Activated CD4-positive, alpha-beta T cell treated with anti-CD3 and anti-CD28 coated beads, Interleukin-2, Interleukin-4, amounts not matched to agents 100 ng/mL and 50 ng/mL, durations not matched to agents 16 hours and 8 hours (primary cell): ENCODE measurements around the gene GHR.
A peak's percentile ranks its signal among the peaks of the same experiment; 100 is the strongest.
"Not testable (repeated sequence)": the region's sequence is repeated elsewhere in the genome, so short reads cannot be mapped to it uniquely, and the experiment has no call there.

Experiments used
- DNase-seq: peaks from one replicate; pipeline ENCODE4 v3.0.0-alpha.2; 2020; ENCODE audit warnings: low spot score

GHR gene

GRCh38 chr5:42569953-42570548 lies 146.8 kb downstream of the GHR start:
- DNase-seq: no peak

- no peak for DNase-seq
These were observed 148.0 kb downstream of the GHR start for GRCh38 chr5:42570966-42571960.

- DNase-seq: no peak
These were observed 149.1 kb downstream of the GHR start for GRCh38 chr5:42572313-42572712.

GRCh38 chr5:42573386-42573785 lies 150.1 kb downstream of the GHR start:
- no peak for DNase-seq

- not testable (repeated sequence) for DNase-seq
These were observed 152.7 kb downstream of the GHR start for GRCh38 chr5:42575914-42576313.

GRCh38 chr5:42578901-42579300 lies 155.7 kb downstream of the GHR start:
- not testable (repeated sequence) for DNase-seq

GRCh38 chr5:42579320-42579719 lies 156.1 kb downstream of the GHR start:
- no peak for DNase-seq

- DNase-seq: no peak
These were observed 158.6 kb downstream of the GHR start for GRCh38 chr5:42581845-42582244.

- DNase-seq: no peak
These were observed 159.5 kb downstream of the GHR start for GRCh38 chr5:42582723-42583122.

- peak; percentile 55 for DNase-seq
These were observed 160.1 kb downstream of the GHR start for GRCh38 chr5:42583322-42583721.

GRCh38 chr5:42586625-42587024 lies 163.4 kb downstream of the GHR start:
- no peak for DNase-seq

GRCh38 chr5:42587096-42587723 lies 164.0 kb downstream of the GHR start:
- DNase-seq: no peak

GRCh38 chr5:42590566-42590965 lies 167.3 kb downstream of the GHR start:
- no peak for DNase-seq

- no peak for DNase-seq
These were observed 167.8 kb downstream of the GHR start for GRCh38 chr5:42591015-42591414.

- no peak for DNase-seq
These were observed 169.3 kb downstream of the GHR start for GRCh38 chr5:42592401-42593140.

GRCh38 chr5:42593591-42593990 lies 170.4 kb downstream of the GHR start:
- DNase-seq: no peak

GRCh38 chr5:42595597-42595996 lies 172.4 kb downstream of the GHR start:
- DNase-seq: no peak

- DNase-seq: no peak
These were observed 173.6 kb downstream of the GHR start for GRCh38 chr5:42596817-42597216.

- no peak for DNase-seq
These were observed 174.2 kb downstream of the GHR start for GRCh38 chr5:42597318-42597937.

- DNase-seq: no peak
These were observed 175.1 kb downstream of the GHR start for GRCh38 chr5:42598311-42598710.

GRCh38 chr5:42599106-42599505 lies 175.9 kb downstream of the GHR start:
- no peak for DNase-seq

GRCh38 chr5:42600441-42600840 lies 177.2 kb downstream of the GHR start:
- DNase-seq: no peak
